Right lobe of liver (tissue), 6 donors: Measurements from ENCODE around the gene KLRG1. TPM values are rescaled to one million over a fixed set of nuclear protein-coding genes. Genes with fewer than 3 reads are reported as not detected.
A peak's percentile ranks its signal among the peaks of the same experiment; 100 is the strongest.

ENCODE experiments used
- ATAC-seq, 4 donors: fragments of 200-7000 bp; cut with Tn5 transposase; one replicate each; pipeline ENCODE4 v1.9.1; 2020; ENCODE audit warnings: mild to moderate bottlenecking in 4 of 4, moderate library complexity in 4 of 4
- DNase-seq, 3 donors: peaks; one replicate each; pipeline ENCODE4 v3.0.0-alpha.2; 2020
- H3K27ac ChIP-seq, 3 donors: fragments of 200-600 bp; one replicate each; pipeline ENCODE4 v1.8.0; 2022
- H3K27me3 ChIP-seq, 2 donors: fragments of 200-600 bp; one replicate each; pipeline ENCODE4 v1.8.0; 2022
- H3K36me3 ChIP-seq, 4 donors: fragments of 200-600 bp; sonication (generic) in 1 of 4; one replicate each; pipeline versions ENCODE4 v1.5.1 to v1.8.0; 2017 to 2022; ENCODE audit warnings: control low read depth in 1 of 4
- H3K4me1 ChIP-seq, 4 donors: fragments of 200-600 bp; sonication (generic) in 1 of 4; one replicate each; pipeline versions ENCODE4 v1.5.1 to v1.8.0; 2017 to 2022; ENCODE audit warnings: control low read depth in 1 of 4
- H3K4me3 ChIP-seq, 3 donors: fragments of 200-600 bp; one replicate each; pipeline ENCODE4 v1.8.0; 2022
- H3K9me3 ChIP-seq, 4 donors: fragments of 200-600 bp; sonication (generic) in 1 of 4; one replicate each; pipeline versions ENCODE4 v1.5.1 to v1.8.0; 2017 to 2022; ENCODE audit warnings: control low read depth in 1 of 4
- POLR2A ChIP-seq: fragments of 450-650 bp; IDR thresholded peaks from one replicate; pipeline ENCODE4 v1.6.1; 2017; ENCODE audit warnings: antibody characterized with exemption, mild to moderate bottlenecking
- WGBS: methylation state at CpG from one replicate; pipeline ENCODE4 v1.1.6; 2018; ENCODE audit warnings: low coverage, low lambda C conversion rate; ENCODE audit not compliant: insufficient coverage; ENCODE audit errors: missing lambda C conversion rate; 5-methylcytosine and 5-hydroxymethylcytosine counted together
- intact Hi-C, 2 donors: fragments of 100-400 bp; cut with DNase I; formaldehyde crosslinking; loops; one replicate each; pipeline versions ENCODE4 v1.11.2 to v1.14.1; 2022
- total RNA-seq, 6 experiments: library from RNA; depleted of rRNA in 2 of 6; stranded (reverse); fragments of >200 nt in 2 of 6; fragmentation: NEBNext Ultra II Directional in 3 of 6; extraction: Animal tissue kit (Norgen Biotek cat#: 25700) in 3 of 6; gene quantifications; one replicate each; pipeline versions ENCODE4 v1.1.0 to v1.2.4, GENCODE V29; 2016 to 2023
- TF ChIP-seq, protein P1 (sequence below), 4 donors: fragments of 200-600 bp in 3 of 4; fragments of 450-650 bp in 1 of 4; IDR thresholded peaks; one replicate each; pipeline versions ENCODE4 v1.5.1 to v1.8.0; 2016 to 2022; ENCODE audit warnings: antibody characterized with exemption in 4 of 4, mild to moderate bottlenecking in 2 of 4
- donor health status: DM: no; HTN: yes; CAD: no.
- donor health status: DM: no; HTN: no; CAD: no.
- donor health status: DM: no; HTN: no; CAD: no.
- donor health status: DM: no; HTN: yes; CAD: no.
- donor health status: DM: no; HTN: yes; CAD: no.

Gene KLRG1
- total RNA-seq, 6 experiments from 2014 or later, result 1.3 to 2.7 (median 1.6) TPM

DNA sequence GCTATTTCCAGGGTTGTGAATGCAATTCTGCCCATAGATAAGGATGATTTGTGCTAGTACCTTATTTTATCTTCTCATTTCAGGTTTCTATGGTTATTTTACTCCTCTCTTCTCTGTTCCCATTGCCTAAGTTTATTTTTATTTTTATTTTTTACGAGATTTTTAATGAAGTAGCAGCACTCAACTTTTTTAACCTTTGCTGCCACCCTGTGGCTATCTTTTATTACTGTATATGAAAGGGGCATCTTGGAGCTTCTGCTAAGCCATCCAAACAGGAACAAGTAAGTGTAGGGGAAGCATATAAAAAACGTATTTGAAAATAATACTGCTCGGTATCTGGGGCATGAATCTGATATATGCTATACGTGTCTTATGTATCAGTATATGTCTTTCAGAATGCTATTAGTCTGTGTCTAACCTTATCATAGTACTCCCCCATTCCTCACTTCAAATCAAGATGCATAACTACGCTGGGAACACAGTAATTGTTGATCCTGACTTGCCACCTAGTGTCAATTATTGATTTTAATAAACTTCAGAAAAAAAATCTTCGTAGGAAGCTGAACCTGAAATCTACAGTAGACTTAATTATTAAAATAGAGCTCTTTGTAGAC, 60.3 kb downstream of the KLRG1 start:
- Histone ChIP-seq H3K9me3 (no peaks in the 10 kb centered on the region), H3K36me3 (no peaks in the 10 kb centered on the region), H3K4me1 (no peaks in the 10 kb centered on the region), H3K4me3 (no peak overlapping the region), H3K27ac (no peak overlapping the region), H3K27me3 (no peaks in the 10 kb centered on the region)
- 17% methylated on average over 6 of the region's 6 CpGs for WGBS
- DNase-seq, result no peak
- peak; percentile 56 to 69 (median 65) for ATAC-seq
- TF ChIP-seq, protein P1, sequence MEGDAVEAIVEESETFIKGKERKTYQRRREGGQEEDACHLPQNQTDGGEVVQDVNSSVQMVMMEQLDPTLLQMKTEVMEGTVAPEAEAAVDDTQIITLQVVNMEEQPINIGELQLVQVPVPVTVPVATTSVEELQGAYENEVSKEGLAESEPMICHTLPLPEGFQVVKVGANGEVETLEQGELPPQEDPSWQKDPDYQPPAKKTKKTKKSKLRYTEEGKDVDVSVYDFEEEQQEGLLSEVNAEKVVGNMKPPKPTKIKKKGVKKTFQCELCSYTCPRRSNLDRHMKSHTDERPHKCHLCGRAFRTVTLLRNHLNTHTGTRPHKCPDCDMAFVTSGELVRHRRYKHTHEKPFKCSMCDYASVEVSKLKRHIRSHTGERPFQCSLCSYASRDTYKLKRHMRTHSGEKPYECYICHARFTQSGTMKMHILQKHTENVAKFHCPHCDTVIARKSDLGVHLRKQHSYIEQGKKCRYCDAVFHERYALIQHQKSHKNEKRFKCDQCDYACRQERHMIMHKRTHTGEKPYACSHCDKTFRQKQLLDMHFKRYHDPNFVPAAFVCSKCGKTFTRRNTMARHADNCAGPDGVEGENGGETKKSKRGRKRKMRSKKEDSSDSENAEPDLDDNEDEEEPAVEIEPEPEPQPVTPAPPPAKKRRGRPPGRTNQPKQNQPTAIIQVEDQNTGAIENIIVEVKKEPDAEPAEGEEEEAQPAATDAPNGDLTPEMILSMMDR (IDR thresholded peaks at IDR 0.05), result peak; percentile 47 to 63 (median 60)
- TF ChIP-seq POLR2A, result no peak
- intact Hi-C loops, result loop anchor here (10.0 kb wide), 2 partner anchors 375 to 385 kb away; partner anchors contain the start of gene MFAP5 (in 1 of the 2)

DNA sequence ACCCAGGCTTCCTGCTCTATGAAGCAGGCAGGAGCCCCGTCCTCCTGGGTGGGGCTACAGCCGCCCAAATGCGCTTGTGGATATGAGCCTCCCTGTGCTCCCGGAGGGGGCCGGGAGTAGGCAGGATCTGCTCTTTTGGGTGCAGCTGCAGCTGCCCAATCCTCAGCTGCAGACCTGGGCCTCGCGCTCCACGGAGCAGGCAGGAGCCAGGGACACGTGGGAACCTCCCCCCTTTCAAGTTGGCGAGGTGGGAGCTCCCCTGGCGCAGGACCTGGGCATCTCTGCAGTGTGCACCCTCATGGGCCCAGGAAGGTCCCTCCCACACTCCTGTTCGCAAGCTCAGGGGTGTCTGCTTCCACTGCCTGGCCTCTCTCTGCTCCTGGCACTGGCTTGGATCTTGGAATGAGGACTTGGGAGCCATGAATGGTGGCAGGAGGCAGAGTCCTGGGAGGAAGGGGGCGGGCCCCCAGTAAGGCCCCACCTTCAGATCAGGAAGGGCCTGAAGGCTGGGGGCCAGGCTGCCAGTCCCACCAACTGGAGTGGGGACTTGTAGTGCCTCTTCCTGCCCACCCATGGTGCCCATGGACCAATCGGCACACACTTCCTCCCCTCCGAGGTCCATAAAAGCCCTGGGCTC, 61.3 kb downstream of the KLRG1 start:
- WGBS, result 85% methylated on average over 2 of the region's 15 CpGs
- H3K4me1 ChIP-seq, result no peaks in the 10 kb centered on the region
- H3K4me3 ChIP-seq, result no peak overlapping the region
- no peak overlapping the region for H3K27ac ChIP-seq
- no peaks in the 10 kb centered on the region for H3K27me3 ChIP-seq
- no peaks in the 10 kb centered on the region for H3K36me3 ChIP-seq
- TF ChIP-seq POLR2A, result no peak
- TF ChIP-seq, protein P1 (IDR thresholded peaks at IDR 0.05), result no peak
- intact Hi-C loops, result no loop called here
- DNase-seq (no peak), ATAC-seq (peak in 1 of 4 donors; percentile 12)
- no peaks in the 10 kb centered on the region for H3K9me3 ChIP-seq

DNA sequence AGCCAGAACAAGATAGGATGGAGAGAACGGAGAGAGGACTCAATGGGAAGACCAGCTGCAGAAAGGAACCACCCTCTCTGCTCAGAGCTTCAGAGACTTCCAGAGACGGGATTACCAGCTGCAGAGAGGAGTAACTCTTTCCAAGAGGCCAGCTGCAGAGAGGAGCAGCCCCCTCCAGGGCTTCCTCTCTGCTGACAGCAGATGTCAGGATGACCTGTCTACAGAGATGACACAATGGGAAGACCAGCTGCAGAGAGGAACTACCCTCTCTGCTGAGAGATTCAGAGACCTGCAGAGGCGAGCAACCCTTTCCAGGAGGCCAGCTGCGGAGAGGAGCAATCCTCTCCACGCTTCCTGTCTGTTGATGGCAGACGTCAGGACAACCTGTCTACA, 61.8 kb downstream of the KLRG1 start:
- H3K36me3 ChIP-seq, result no peaks in the 10 kb centered on the region
- DNase-seq (no peak), ATAC-seq (peak in 1 of 4 donors; percentile 24)
- 57% methylated on average over 4 of the region's 6 CpGs for WGBS
- intact Hi-C loops, result no loop called here
- H3K9me3 ChIP-seq, result no peaks in the 10 kb centered on the region
- no peaks in the 10 kb centered on the region for H3K27me3 ChIP-seq
- TF ChIP-seq, protein P1 (IDR thresholded peaks at IDR 0.05), result no peak
- no peak for TF ChIP-seq POLR2A
- H3K4me1 ChIP-seq, result no peaks in the 10 kb centered on the region
- no peak overlapping the region for H3K4me3 ChIP-seq
- H3K27ac ChIP-seq, result no peak overlapping the region

DNA sequence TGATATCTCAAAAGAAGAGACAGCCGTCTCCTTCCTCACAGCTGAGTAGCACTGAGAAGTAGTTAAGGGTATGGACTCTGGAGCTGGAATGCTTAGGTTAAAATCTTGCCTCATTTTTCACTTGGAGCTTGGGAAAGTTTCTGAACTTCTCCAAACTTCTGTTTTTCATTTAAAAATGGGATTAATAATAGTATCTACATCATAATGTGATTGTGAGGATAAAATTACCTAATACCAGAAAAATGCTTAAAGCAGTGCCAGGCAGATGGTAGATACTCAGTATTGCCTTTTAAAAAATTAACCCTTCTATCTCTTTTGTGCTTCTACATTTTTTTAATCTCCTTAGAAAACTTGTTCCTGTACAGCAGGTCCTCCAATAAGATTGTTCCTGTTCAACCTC, 63.3 kb downstream of the KLRG1 start:
- Histone ChIP-seq H3K27ac (no peak overlapping the region), H3K27me3 (no peaks in the 10 kb centered on the region), H3K4me3 (no peak overlapping the region), H3K9me3 (no peaks in the 10 kb centered on the region), H3K36me3 (no peaks in the 10 kb centered on the region), H3K4me1 (no peaks in the 10 kb centered on the region)
- no peak for ATAC-seq
- intact Hi-C loops, result no loop called here
- 86% methylated on average over 1 of the region's 1 CpG for WGBS
- DNase-seq, result no peak
- TF ChIP-seq, protein P1 (IDR thresholded peaks at IDR 0.05), result no peak
- TF ChIP-seq POLR2A, result no peak

Other genes starting within 250 kb of the KLRG1 start
- gene A2ML1, start 166.9 kb upstream of the KLRG1 start, total RNA-seq, result under 1 TPM in 1 of 6 experiments, not detected in 5; 0.07 TPM
- gene PHC1, start 75.0 kb upstream of the KLRG1 start, total RNA-seq, result 10 to 100 TPM in 1 of 6 experiments, 1 to 10 TPM in 5; 3.3 to 15.0 (median 7.4) TPM
- 10 to 100 TPM; 45.5 to 82.2 (median 69.1) TPM for gene M6PR, start 39.9 kb upstream of the KLRG1 start, total RNA-seq
- 1,000 to 10,000 TPM in 5 of 6 experiments, 100 to 1,000 TPM in 1; 978 to 3,352 (median 2,507) TPM for gene A2M, start 126.4 kb downstream of the KLRG1 start, total RNA-seq
- 100 to 1,000 TPM in 1 of 6 experiments, 10 to 100 TPM in 2, 1 to 10 TPM in 2, under 1 TPM in 1; 0.86 to 158 (median 11.1) TPM for gene PZP, start 218.8 kb downstream of the KLRG1 start, total RNA-seq